Ovary (tissue), 9 donors: ENCODE data around the gene SLC2A5. TPM values are rescaled to one million over a fixed set of nuclear protein-coding genes. Genes with fewer than 3 reads are reported as not detected.
A peak's percentile ranks its signal among the peaks of the same experiment; 100 is the strongest.

ENCODE experiments used
- DNase-seq, 5 donors: peaks; one replicate each; pipeline ENCODE4 v3.0.0-alpha.2; 2019 to 2020
- H3K27ac ChIP-seq, 2 donors: fragments of 200-600 bp; one replicate each; pipeline versions ENCODE4 v1.5.1 to v1.8.0; 2019 to 2022
- H3K27me3 ChIP-seq: fragments of 200-600 bp; one replicate; pipeline ENCODE4 v1.8.0; 2022
- H3K36me3 ChIP-seq: fragments of 200-600 bp; sonication (generic); one replicate; pipeline ENCODE4 v1.5.1; 2019
- H3K4me1 ChIP-seq: one replicate; pipeline ENCODE4 v1.8.1; 2013; ENCODE audit warnings: mild to moderate bottlenecking, moderate library complexity; ENCODE audit not compliant: insufficient read depth
- H3K4me3 ChIP-seq: fragments of 200-600 bp; sonication (generic); one replicate; pipeline ENCODE4 v1.5.1; 2017
- H3K9me3 ChIP-seq, 2 donors: fragments of 200-600 bp in 1 of 2; sonication (generic) in 1 of 2; one replicate each; pipeline versions ENCODE4 v1.5.1 to v1.8.1; 2013 to 2019; ENCODE audit warnings: mild to moderate bottlenecking in 1 of 2, moderate library complexity in 1 of 2
- CTCF ChIP-seq, 3 donors: fragments of 450-650 bp in 2 of 3; fragments of 200-600 bp in 1 of 3; IDR thresholded peaks; one replicate each; pipeline versions ENCODE4 v1.5.1 to v1.8.0; 2016 to 2022; ENCODE audit warnings: antibody characterized with exemption in 3 of 3, mild to moderate bottlenecking in 1 of 3
- EP300 ChIP-seq: sonication (generic); formaldehyde crosslinking; IDR thresholded peaks from one replicate; pipeline ENCODE4 v1.6.1; 2017; ENCODE audit warnings: antibody characterized with exemption
- POLR2A ChIP-seq: fragments of 450-650 bp; IDR thresholded peaks from one replicate; pipeline ENCODE4 v1.6.1; 2017; ENCODE audit warnings: antibody characterized with exemption, mild to moderate bottlenecking, moderate library complexity
- WGBS, 3 donors: extraction: QIAGEN DNeasy Blood & Tissue Kit in 1 of 3; methylation state at CpG; one replicate each; pipeline versions ENCODE4 v1.1.5 to v1.1.7; 2013 to 2017; 5-methylcytosine and 5-hydroxymethylcytosine counted together
- intact Hi-C, 4 donors: fragments of 100-400 bp; cut with DNase I; formaldehyde crosslinking; loops; one replicate each; pipeline versions ENCODE4 v1.11.0 to v1.15.1; 2022 to 2023
- polyA plus RNA-seq, 2 donors: library from polyadenylated mRNA; stranded (reverse); fragments of 200-250 nt in 1 of 2; fragments of 350-450 nt in 1 of 2; fragmentation: Illumina TruSeq in 1 of 2; extraction: RNeasy Lipid Tissue Mini Kit (QIAGEN cat#74804) in 1 of 2; gene quantifications; one replicate each; pipeline ENCODE4 v1.2.3, GENCODE V29; 2013 to 2014
- total RNA-seq, 7 donors: library from RNA; depleted of rRNA in 2 of 7; stranded (reverse); fragments of >200 nt in 2 of 7; fragmentation: NEBNext Ultra II Directional in 3 of 7; extraction: Animal tissue kit (Norgen Biotek cat#: 25700) in 3 of 7; gene quantifications; one replicate each; pipeline versions ENCODE4 v1.1.0 to v1.2.4, GENCODE V29; 2016 to 2023
- donor health status: DM: no; HTN: no; CAD: no; lungs with moderate emphysema.
- donor health status: DM: no; HTN: no; CAD: no.
- donor health status: Bipolar disorder and iron deficiency.
- donor health status: DM: yes; HTN: yes; CAD: no.
- donor health status: DM: no; HTN: no; CAD: no.
- donor health status: DM: yes; HTN: yes; CAD: no.

SLC2A5 gene
- total and polyA plus RNA-seq, 9 donors = 0.64 to 19.4 (median 5.6) TPM

GRCh38 chr1:9059891-9060744 lies 9.3 kb downstream of the SLC2A5 start:
- 82 to 90% (median 87%) methylated on average over 4 of the region's 4 CpGs for WGBS, 3 donors
- intact Hi-C loops = no loop called here
- peaks cover 9% of the 10 kb centered on the region for H3K4me1 ChIP-seq
- H3K27me3 ChIP-seq = no peaks in the 10 kb centered on the region
- no peak overlapping the region for H3K4me3 ChIP-seq
- no peak overlapping the region for H3K27ac ChIP-seq
- no peaks in the 10 kb centered on the region for H3K9me3 ChIP-seq
- no peak for TF ChIP-seq EP300
- TF ChIP-seq CTCF (IDR thresholded peaks at IDR 0.05) = no peak
- TF ChIP-seq POLR2A = no peak
- no peak for DNase-seq
- H3K36me3 ChIP-seq = no peaks in the 10 kb centered on the region

GRCh38 chr1:9058465-9058864 lies 11.0 kb downstream of the SLC2A5 start:
- no peak for DNase-seq
- Histone ChIP-seq H3K4me1 (peaks cover 6% of the 10 kb centered on the region), H3K4me3 (no peak overlapping the region), H3K27ac (no peak overlapping the region), H3K36me3 (no peaks in the 10 kb centered on the region), H3K9me3 (no peaks in the 10 kb centered on the region), H3K27me3 (no peaks in the 10 kb centered on the region)
- 24 to 63% (median 60%) methylated on average over 1 to 2 of the region's 2 CpGs for WGBS, 3 donors
- TF ChIP-seq EP300 (no peak), POLR2A (no peak), CTCF (IDR thresholded peaks at IDR 0.05) (no peak)
- intact Hi-C loops = no loop called here

GRCh38 chr1:9057851-9058250 lies 11.6 kb downstream of the SLC2A5 start:
- TF ChIP-seq EP300 = no peak
- TF ChIP-seq POLR2A = no peak
- TF ChIP-seq CTCF (IDR thresholded peaks at IDR 0.05) = no peak
- no peaks in the 10 kb centered on the region for H3K27me3 ChIP-seq
- peaks cover 6% of the 10 kb centered on the region for H3K4me1 ChIP-seq
- WGBS, 3 donors = 86 to 89% (median 88%) methylated on average over 10 of the region's 10 CpGs
- no peak overlapping the region for H3K4me3 ChIP-seq
- no peaks in the 10 kb centered on the region for H3K36me3 ChIP-seq
- no peak for DNase-seq
- H3K27ac ChIP-seq = no peak overlapping the region
- intact Hi-C loops = no loop called here
- no peaks in the 10 kb centered on the region for H3K9me3 ChIP-seq

- 91 to 93% (median 92%) methylated on average over 6 of the region's 6 CpGs for WGBS, 3 donors
- Histone ChIP-seq H3K4me3 (no peak overlapping the region), H3K36me3 (no peaks in the 10 kb centered on the region), H3K27me3 (no peaks in the 10 kb centered on the region), H3K4me1 (no peaks in the 10 kb centered on the region), H3K9me3 (no peaks in the 10 kb centered on the region), H3K27ac (no peak overlapping the region)
- DNase-seq = peak in 1 of 5 donors; percentile 24
- intact Hi-C loops = no loop called here
- TF ChIP-seq CTCF (IDR thresholded peaks at IDR 0.05) (no peak), EP300 (no peak), POLR2A (no peak)
Measured at GRCh38 chr1:9052272-9053049, 17.0 kb downstream of the SLC2A5 start.
